GM21619 (cell line): ENCODE measurements around the gene PSTPIP1.

ENCODE experiments used
- ATAC-seq: cut with Tn5 transposase; IDR thresholded peaks from one replicate; pipeline ENCODE4 v1.9.1; 2021; ENCODE audit not compliant: unreplicated experiment

PSTPIP1 gene

GRCh38 chr15:77017761-77018720 lies 23.1 kb downstream of the PSTPIP1 start:
- no peak for ATAC-seq

- no peak for ATAC-seq
These were observed 24.0 kb downstream of the PSTPIP1 start for GRCh38 chr15:77018796-77019505.

DNA sequence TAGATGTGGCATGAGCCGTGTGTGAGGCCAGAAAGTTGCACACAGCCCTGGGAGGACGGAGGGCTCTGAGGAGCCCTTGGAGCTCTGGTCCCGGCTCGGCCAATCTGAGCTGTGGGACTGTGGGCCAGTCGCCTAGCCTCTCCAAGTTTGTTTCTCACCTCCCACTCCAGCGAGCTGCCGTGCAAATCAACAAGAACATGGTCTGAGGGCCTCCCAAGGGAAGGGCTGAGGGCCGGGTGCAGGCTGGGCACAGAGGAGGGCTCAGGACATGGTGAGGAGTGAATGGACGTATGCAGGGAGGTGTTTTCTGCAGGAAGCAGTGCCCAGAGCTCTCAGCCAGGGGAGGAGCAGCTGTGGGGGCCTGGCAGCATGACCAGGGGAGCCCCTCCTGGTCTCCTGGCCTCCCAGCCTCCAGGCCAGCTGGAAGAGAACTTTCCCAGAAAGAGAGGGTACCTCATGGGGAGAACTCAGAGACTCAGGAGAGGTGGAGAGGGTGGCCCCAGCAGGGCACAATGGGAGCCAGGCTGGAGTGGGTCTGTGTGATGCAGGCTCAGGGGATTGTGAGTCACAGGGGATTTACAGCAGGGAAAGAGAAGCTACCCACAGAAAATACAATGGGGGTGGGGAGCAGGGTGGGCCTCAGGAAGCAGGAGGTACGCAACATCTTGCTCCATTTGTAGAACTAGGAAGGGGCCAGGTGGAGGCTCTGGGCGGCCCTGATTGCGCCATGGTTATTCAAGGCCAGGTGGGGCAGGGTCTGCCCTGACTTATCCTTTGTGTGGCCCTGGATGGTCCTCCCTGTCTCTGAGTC lies 24.8 kb downstream of the PSTPIP1 start:
- ATAC-seq: no peak

- no peak for ATAC-seq
These were observed 25.6 kb downstream of the PSTPIP1 start for GRCh38 chr15:77020348-77021087.

- no peak for ATAC-seq
These were observed 26.2 kb downstream of the PSTPIP1 start for GRCh38 chr15:77021088-77021481.

DNA sequence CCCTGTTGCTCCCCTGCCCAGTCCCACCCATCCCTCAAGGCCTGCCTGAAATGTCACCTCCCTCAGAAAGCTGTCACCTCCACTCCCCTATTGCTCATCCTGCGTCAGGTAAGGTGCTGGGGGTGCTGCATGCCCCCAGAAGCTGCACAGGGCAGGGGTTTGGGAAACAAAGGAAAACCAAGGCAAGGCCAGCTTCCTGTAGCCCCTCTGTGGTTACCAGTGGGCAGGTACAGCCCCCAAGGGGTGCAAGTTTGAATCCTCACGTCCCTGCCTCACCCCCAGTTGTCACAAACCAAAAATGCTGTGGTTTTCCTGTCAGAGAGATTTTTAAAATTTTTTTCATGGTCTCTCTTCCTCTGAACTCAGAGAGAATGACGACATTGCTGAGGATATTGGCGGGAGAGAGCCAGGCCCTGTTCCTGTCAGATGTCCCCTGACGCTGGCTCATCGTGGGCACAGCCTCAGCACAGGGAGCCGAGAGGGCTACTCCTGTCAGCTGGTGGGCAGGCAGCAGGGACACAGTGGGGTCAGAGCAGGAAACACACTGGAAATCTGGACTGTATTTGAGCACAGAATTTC lies 27.0 kb downstream of the PSTPIP1 start:
- no peak for ATAC-seq

DNA sequence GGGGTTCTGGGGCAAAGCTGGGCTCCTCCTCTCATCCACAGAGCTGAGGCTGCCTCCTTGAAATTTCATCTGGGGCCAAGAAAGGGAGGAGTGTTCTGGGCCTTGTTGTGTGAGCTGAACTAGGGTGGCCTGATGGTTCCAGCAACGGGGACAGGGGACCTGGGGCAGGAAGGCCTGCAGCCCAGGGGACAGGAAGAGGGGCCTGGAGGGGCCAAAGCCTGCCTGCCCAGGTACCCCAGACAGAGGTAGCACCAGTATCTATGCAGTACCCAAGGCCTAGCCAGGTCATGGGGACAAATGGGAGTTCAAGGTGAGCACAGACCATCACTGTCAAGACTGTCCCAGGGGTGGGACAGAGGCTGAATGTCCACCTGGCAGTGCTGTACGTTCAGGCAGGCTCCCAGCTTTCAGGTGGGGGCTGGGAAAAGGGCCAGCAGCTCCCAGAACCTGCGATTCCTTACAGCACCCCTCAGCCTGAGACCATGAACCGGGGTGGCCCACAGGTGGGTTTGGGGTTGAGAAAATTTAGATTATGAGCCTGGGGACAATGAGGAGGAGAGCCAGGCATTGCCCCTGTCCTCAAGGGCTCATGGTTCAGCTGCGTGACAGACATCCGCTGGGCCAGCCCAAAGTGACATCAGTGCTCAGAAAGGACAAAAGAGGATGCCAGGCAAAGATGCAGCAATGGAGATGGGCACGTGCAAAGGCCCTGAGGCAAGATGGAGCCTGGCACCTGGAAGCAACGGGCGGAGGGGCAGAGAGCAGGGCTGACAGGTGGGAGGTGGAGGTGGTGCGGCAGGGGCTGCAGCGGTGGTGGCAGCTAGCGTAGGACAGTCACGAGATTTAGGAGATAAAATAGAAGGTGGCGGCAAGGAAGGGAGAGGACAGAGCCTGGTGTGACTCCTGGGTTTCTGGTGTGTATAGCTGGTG lies 28.0 kb downstream of the PSTPIP1 start:
- no peak for ATAC-seq

GRCh38 chr15:77023576-77024272 lies 28.8 kb downstream of the PSTPIP1 start:
- ATAC-seq: no peak

GRCh38 chr15:77024273-77025082 lies 29.6 kb downstream of the PSTPIP1 start:
- no peak for ATAC-seq

DNA sequence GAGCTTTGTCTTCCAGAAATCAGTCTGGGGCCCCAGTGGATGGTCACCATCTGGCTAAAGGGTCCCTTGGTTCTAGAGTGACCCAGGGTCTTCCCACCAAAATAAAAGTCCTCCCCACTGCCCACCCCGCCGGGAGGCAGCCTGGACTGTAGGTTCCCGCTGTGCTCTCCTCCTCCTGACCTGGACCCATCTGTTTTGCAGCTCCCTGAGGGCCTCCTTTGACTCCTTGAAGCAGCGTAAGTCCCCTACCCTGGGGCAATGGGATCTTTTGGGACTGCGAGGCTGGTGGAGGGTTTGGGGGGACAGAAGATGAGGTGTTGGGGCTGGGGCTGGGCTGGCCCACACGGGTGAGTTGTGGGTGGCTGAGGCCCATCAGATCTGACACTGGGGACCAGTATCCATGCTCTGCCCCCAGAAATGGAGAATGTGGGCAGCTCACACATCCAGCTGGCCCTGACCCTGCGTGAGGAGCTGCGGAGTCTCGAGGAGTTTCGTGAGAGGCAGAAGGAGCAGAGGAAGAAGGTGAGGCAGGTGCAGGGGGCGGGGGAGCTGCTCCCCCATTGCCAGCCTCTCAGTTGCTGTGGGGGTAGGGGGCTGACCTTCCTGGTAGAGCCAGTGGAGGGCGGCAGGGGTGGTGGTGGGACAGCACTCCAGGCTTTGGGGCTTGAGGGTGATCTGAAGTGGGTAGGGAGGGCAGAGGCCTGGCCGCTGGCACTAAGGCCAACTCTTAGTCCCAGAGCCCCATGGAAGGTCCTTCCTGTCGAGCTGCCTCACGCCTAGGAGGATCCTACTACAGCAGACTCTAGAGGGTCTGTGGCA lies 30.4 kb downstream of the PSTPIP1 start:
- ATAC-seq: no peak

GRCh38 chr15:77025941-77026411 lies 31.1 kb downstream of the PSTPIP1 start:
- no peak for ATAC-seq

DNA sequence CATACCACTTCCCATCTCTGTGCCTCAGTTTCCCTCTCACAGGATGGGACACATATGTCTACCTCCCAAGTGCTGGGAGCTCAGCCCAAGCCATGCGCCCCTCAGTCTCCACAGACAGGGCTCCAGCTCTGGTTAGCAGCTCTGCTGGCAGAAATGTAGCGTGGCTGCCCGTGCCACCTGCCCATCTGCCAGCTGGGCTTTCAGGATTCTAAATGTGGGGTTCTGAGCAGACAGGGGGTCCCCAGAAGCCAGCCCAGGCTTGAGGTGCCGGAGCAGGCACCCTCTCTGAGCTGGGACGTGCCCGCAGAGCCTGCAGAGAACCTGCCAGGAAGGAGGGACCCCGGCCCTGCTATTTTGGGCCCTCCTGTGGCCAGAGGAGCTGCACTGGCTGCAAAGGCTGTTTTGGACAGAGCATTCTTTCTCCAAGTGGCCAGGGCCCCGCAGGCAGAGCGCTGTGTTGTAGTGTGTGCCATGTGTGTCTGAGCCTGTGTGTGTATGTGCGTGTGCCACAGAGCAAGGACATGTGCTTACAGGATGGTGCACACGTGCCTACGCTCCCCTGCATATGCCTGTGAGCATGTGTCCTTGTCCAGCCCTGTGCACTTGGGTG lies 31.7 kb downstream of the PSTPIP1 start:
- no peak for ATAC-seq

GRCh38 chr15:77027111-77027696 lies 32.3 kb downstream of the PSTPIP1 start:
- no peak for ATAC-seq

GRCh38 chr15:77027697-77028450 lies 32.9 kb downstream of the PSTPIP1 start:
- ATAC-seq: no peak

DNA sequence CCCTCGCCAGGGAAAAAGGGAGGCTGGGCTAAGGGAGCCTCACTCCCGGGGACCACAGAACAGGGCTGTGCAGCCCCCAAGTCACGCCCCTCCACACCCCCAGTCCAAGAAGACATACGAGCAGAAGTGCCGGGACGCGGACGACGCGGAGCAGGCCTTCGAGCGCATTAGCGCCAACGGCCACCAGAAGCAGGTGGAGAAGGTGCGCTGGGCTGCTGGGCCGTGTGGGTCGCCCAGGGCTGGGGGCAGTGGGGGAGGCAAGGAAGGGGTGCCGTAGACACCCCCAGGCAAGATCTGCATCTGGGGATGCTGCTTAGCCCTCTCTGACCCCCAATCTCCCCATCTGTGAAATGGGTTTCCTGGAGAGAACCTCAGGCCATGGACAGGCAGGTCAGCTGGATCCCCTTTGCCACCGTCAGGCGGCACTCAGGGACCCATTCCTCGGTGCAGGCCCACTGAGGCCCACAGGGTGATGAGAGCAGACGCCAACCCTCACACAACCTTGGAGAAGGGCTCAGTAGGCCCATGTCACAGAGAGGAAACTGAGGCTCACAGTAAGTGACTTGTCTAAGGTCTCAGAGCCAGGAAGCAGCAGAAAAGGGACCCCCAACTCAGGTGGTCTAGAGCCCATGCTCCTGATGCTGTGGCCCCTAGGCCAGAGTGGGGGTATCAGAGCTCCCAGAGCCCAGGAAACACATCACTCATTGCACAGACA lies 33.7 kb downstream of the PSTPIP1 start:
- ATAC-seq: no peak
